Kidney (tissue), 14 donors: ENCODE data around the gene NPHP3. TPM values are rescaled to one million over a fixed set of nuclear protein-coding genes. Genes with fewer than 3 reads are reported as not detected.

Experiments used
- DNase-seq, 5 donors: peaks; one replicate each; pipeline ENCODE4 v3.0.0-alpha.2; 2013 to 2020
- FAIRE-seq: peaks from 2 replicates; lab custom pipeline; 2012; peaks lifted over from hg19 to GRCh38; lab: Jason Lieb, UNC
- H3K27ac ChIP-seq, 2 donors: one replicate each; pipeline ENCODE4 v1.7.0; 2013; ENCODE audit warnings: low read depth in 2 of 2, low read length in 2 of 2, inconsistent platforms in 1 of 2
- H3K27me3 ChIP-seq: one replicate; pipeline ENCODE4 v1.7.1; 2013; ENCODE audit warnings: low read length, inconsistent platforms; ENCODE audit not compliant: control insufficient read depth, insufficient read depth
- H3K36me3 ChIP-seq, 3 donors: one replicate each; pipeline versions ENCODE4 v1.7.0 to v1.7.1; 2013; ENCODE audit warnings: low read length in 3 of 3, control low read depth in 1 of 3, inconsistent platforms in 1 of 3; ENCODE audit not compliant: insufficient read depth in 3 of 3, control insufficient read depth in 2 of 3
- H3K4me1 ChIP-seq, 3 donors: one replicate each; pipeline versions ENCODE4 v1.7.0 to v1.7.1; 2013; ENCODE audit warnings: low read length in 3 of 3, inconsistent platforms in 1 of 3, low read depth in 1 of 3; ENCODE audit not compliant: control insufficient read depth in 2 of 3, insufficient read depth in 2 of 3
- H3K4me3 ChIP-seq, 3 donors: one replicate each; pipeline versions ENCODE4 v1.7.0 to v1.8.1; 2013; ENCODE audit warnings: low read length in 3 of 3, control low read depth in 1 of 3, inconsistent platforms in 1 of 3
- H3K9ac ChIP-seq, 3 donors: one replicate each; pipeline versions ENCODE4 v1.7.0 to v1.7.1; 2013; ENCODE audit warnings: low read length in 3 of 3, control low read depth in 1 of 3, inconsistent platforms in 1 of 3
- H3K9me3 ChIP-seq, 3 donors: one replicate each; pipeline versions ENCODE4 v1.7.0 to v1.7.1; 2013; ENCODE audit warnings: low read length in 3 of 3, control low read depth in 1 of 3, inconsistent platforms in 1 of 3; ENCODE audit not compliant: control insufficient read depth in 2 of 3, insufficient read depth in 1 of 3
- intact Hi-C: fragments of 100-400 bp; cut with DNase I; formaldehyde crosslinking; loops from one replicate; pipeline ENCODE4 v1.11.1; 2022
- polyA plus RNA-seq: library from polyadenylated mRNA; stranded (reverse); fragments of 350-450 nt; fragmentation: Illumina TruSeq; extraction: RNeasy Lipid Tissue Mini Kit (QIAGEN cat#74804); gene quantifications from one replicate; pipeline ENCODE4 v1.2.3, GENCODE V29; 2014; ENCODE audit warnings: low read depth, low replicate concordance; ENCODE audit not compliant: insufficient read depth
- total RNA-seq: library from RNA; stranded (reverse); fragmentation: NEBNext Ultra II Directional; extraction: Animal tissue kit (Norgen Biotek cat#: 25700); gene quantifications from one replicate; pipeline ENCODE4 v1.2.1, GENCODE V29; 2021
- TF ChIP-seq, protein P1 (sequence below): IDR thresholded peaks from 3 replicates; pipeline ENCODE4 v1.5.1; 2012; ENCODE audit warnings: mild to moderate bottlenecking, moderate library complexity, borderline replicate concordance; ENCODE audit not compliant: insufficient read depth; ENCODE audit errors: extremely low read depth
- donor health status: control.
- donor health status: control.
- donor health status: control.
- donor health status: control.
- donor health status: control.
- donor health status: DM: yes; HTN: yes; CAD: no.
- donor health status: Normal renal cell carcinoma (clear cell type).

Gene NPHP3
- total and polyA plus RNA-seq, 2 donors from 2014 or later: 5.9 to 23.2 TPM

- Histone ChIP-seq H3K27ac (peak overlapping the region; percentile 94 to 98), H3K4me1 (peaks cover 0 to 24% (median 3%) of the 10 kb centered on the region in 3 donors), H3K9me3 (no peaks in the 10 kb centered on the region), H3K4me3 (peak overlapping the region; percentile 78 to 97 (median 88)), H3K27me3 (no peaks in the 10 kb centered on the region), H3K36me3 (no peaks in the 10 kb centered on the region), H3K9ac (peak overlapping the region; percentile 78 to 98 (median 85))
- intact Hi-C loops: no loop called here
- TF ChIP-seq, protein P1, sequence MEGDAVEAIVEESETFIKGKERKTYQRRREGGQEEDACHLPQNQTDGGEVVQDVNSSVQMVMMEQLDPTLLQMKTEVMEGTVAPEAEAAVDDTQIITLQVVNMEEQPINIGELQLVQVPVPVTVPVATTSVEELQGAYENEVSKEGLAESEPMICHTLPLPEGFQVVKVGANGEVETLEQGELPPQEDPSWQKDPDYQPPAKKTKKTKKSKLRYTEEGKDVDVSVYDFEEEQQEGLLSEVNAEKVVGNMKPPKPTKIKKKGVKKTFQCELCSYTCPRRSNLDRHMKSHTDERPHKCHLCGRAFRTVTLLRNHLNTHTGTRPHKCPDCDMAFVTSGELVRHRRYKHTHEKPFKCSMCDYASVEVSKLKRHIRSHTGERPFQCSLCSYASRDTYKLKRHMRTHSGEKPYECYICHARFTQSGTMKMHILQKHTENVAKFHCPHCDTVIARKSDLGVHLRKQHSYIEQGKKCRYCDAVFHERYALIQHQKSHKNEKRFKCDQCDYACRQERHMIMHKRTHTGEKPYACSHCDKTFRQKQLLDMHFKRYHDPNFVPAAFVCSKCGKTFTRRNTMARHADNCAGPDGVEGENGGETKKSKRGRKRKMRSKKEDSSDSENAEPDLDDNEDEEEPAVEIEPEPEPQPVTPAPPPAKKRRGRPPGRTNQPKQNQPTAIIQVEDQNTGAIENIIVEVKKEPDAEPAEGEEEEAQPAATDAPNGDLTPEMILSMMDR: no peak
- no peak for DNase-seq
- FAIRE-seq: no peak
These were observed 63.2 kb downstream of the NPHP3 start for GRCh38 chr3:132659000-132659364.

- DNase-seq: peak in 1 of 5 donors; percentile 10
- intact Hi-C loops: no loop called here
- TF ChIP-seq, protein P1: no peak
- Histone ChIP-seq H3K36me3 (no peaks in the 10 kb centered on the region), H3K4me1 (peaks cover 0 to 32% (median 3%) of the 10 kb centered on the region in 3 donors), H3K27me3 (no peaks in the 10 kb centered on the region), H3K4me3 (peak overlapping the region in 2 of 3 donors; percentile 78 to 97), H3K9ac (peak overlapping the region in 1 of 3 donors; percentile 98), H3K9me3 (no peaks in the 10 kb centered on the region), H3K27ac (peak overlapping the region; percentile 94 to 98)
- FAIRE-seq: no peak
These were observed 64.1 kb downstream of the NPHP3 start for GRCh38 chr3:132657869-132658747.

GRCh38 chr3:132655471-132655870, 66.7 kb downstream of the NPHP3 start:
- H3K9ac ChIP-seq: no peak overlapping the region
- H3K27me3 ChIP-seq: no peaks in the 10 kb centered on the region
- intact Hi-C loops: no loop called here
- peaks cover 0 to 39% (median 0%) of the 10 kb centered on the region in 3 donors for H3K4me1 ChIP-seq
- H3K4me3 ChIP-seq: no peak overlapping the region
- peak overlapping the region; percentile 56 for H3K27ac ChIP-seq
- DNase-seq (no peak), FAIRE-seq (no peak)
- no peaks in the 10 kb centered on the region for H3K9me3 ChIP-seq
- TF ChIP-seq, protein P1: no peak
- H3K36me3 ChIP-seq: no peaks in the 10 kb centered on the region
